Stimulated activated CD8-positive, alpha-beta memory T cell treated with anti-CD3 and anti-CD28 coated beads, Interleukin-4, amount 100 ng/mL, for 48 hours (primary cell): ENCODE data around the gene E2F6.

Experiments used
- DNase-seq: peaks from one replicate; pipeline ENCODE4 v3.0.0-alpha.2; 2020

The E2F6 gene

GRCh38 chr2:11465485-11466306, at the start of gene E2F6:
Gene E2F6, minus strand, starts transcription at chr2:11466161. Its CDS starts 282 bp downstream, at chr2:11465879.
- peak; percentile 91 for DNase-seq

- DNase-seq: no peak
Observed at GRCh38 chr2:11515490-11515981, 49.6 kb upstream of the E2F6 start.

GRCh38 chr2:11514904-11515303, 48.9 kb upstream of the E2F6 start:
- DNase-seq: no peak

DNA sequence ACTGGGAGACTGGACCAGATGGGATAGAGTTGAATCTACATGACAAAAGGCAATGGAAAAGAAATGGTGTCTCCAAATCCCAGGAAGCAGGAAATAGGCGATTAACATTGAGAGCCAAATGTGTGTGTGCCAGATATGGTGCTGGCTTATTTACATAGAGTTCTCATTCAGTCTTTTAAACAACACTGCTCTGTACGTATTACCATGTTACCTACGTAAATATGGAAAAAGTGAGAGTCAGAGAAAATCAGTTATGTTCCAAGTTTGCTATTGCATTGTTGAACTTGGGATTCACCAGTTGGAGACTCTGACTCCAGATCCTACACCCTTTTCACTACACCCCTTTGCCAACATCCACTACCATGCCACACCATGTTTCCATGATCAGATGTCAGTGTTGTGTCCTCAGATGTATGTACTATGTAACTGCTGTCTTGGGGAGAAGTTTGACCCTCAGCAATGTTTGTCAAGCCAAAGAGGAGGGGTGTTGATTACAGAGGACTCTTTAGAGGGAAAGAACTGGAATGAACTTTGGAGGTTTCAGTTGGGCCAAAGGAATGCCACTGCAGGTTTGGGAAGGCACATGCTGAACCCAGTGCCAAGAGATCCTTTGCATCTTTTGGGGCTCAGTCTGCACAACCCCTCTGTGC, 48.2 kb upstream of the E2F6 start:
- no peak for DNase-seq

DNA sequence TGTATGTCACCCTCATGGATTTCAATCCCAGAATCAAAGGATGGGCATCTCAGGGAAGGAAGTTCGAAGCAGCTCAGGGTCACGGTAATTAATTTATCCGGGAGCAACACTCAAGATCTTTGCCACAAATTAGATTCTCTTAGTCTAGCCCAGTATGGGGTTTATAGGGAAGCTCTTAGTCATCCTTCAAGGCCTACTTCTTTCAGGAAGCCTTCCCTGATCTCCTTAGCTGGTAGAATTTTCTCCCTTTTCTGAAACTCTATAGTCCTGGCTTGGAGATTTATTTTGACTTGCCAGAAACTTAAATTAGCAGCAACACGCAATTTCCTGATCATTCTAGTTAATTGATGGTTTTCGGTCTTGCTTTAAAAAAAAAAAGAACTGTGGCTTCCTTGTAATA, 47.4 kb upstream of the E2F6 start:
- DNase-seq: no peak

- no peak for DNase-seq
Observed at GRCh38 chr2:11512431-11512830, 46.5 kb upstream of the E2F6 start.

GRCh38 chr2:11509657-11510360, 43.8 kb upstream of the E2F6 start:
- no peak for DNase-seq

DNA sequence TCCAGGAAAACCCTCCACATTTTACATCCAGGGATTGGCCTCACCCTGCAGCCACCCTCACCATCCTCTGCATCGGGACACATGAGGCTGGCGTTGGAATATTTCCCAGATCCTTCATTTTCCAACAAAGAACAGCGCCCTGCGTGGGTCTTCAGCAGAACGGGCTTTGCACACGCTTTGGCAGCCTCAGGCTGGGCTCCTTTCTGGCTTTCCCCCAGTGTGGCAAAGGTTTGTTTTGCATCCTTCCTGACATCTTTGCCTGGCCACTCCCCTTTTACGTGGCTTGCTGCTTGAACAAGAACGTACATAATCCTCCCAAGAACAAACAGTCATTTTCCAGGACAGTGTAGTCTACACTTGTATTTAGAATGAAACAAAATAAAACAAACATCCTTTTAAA, 42.3 kb upstream of the E2F6 start:
- no peak for DNase-seq

- DNase-seq: no peak
Observed at GRCh38 chr2:11507517-11507916, 41.6 kb upstream of the E2F6 start.

GRCh38 chr2:11506611-11506969, 40.6 kb upstream of the E2F6 start:
- no peak for DNase-seq

DNA sequence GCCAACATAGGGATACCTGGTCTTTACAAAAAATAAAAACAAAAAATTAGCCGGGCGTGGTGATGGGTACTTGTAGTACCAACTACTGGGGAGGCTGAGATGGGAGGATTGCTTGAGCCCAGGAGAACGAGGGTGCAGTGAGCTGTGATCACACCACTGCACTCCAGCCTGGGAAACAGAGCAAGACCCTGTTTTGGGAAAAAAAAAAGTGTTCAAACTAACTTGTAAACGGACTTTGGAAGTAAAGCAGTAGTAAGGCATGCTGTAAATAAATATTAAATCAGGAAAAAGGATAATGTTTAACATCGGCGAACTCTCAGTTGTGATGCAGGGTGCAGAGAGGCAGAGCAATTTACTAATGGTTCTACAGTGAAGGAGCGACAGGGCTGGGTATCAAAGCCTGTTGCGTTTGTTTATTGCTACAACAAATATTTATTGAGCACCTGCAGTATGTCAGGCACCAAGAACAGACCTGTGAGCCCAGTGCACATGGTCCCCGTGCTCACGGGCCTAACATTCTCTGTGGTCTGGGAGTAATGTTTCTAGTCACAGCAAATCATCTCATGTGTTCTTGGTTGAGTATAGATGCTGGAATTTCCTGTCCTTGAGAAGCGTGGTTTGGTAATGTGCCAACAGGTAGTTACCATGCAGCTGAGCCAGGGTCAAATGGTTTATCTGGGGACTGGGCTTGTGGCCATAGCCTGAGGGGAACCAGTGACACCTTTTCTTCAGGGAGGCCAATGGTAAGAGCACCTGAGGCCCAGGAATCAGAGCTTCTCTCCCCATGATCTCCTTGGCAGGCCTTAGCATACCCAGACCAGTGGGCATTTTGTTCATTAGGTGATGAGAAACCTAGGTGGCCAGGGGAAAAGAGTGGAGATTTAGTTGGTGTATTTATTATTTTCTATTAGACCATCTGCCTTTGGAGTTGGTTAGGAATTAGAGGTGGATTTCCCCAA, 40.0 kb upstream of the E2F6 start:
- DNase-seq: no peak

DNA sequence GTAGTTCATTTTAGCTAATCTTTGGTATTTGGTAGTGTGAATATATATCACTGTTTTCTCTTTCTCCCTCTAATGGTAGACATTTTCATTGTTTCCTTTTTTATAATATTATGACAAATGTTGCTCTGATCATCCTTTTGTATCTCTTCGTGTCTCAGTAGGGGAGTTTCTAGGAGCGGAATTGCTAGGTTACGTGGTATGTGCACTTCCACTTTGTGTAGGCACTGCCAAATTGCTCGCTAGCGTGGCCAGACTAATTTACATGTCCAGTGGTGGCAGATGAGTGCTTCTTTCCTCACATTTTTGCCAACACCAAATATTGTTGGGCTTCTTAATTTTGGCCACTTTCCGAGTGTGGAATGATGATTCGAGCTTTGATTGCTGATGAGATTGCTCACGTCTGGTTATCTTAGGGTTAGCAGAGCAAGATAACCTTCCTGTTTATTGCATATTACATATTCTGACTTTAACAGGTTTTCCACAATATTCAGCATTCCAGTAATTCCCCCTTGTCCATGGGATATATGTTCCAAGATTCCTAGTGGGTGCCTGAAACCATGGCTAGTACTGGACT, 37.5 kb upstream of the E2F6 start:
- no peak for DNase-seq

- no peak for DNase-seq
Observed at GRCh38 chr2:11502740-11503292, 36.9 kb upstream of the E2F6 start.

DNA sequence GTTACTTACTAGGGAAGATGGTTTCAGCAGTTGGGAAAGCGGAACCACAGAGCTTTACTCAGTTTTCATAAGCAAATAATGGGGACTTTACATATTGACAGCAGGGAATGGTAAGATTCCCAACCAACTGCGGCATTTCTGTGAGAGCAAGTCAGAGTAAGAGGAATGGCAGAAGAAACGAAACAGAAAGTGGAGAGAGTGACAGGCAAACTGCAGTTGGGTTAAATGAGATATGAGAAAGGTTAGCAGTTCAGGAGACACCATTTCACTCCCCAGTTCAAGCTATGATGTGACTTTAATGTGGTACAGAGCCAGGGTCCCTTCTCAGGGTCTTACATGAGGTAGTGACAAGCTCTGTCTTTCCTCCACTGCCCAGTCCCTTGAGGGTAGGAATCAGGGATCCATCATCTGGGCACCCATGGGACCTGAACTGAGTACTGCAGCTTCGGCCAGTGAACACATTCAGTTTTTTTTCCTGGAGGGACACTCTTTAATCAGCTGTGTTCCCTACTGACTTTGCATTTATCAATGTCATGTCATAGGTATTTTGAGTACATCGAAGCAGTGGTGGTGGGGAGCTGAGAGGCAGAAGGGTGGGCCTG, 34.8 kb upstream of the E2F6 start:
- no peak for DNase-seq

DNA sequence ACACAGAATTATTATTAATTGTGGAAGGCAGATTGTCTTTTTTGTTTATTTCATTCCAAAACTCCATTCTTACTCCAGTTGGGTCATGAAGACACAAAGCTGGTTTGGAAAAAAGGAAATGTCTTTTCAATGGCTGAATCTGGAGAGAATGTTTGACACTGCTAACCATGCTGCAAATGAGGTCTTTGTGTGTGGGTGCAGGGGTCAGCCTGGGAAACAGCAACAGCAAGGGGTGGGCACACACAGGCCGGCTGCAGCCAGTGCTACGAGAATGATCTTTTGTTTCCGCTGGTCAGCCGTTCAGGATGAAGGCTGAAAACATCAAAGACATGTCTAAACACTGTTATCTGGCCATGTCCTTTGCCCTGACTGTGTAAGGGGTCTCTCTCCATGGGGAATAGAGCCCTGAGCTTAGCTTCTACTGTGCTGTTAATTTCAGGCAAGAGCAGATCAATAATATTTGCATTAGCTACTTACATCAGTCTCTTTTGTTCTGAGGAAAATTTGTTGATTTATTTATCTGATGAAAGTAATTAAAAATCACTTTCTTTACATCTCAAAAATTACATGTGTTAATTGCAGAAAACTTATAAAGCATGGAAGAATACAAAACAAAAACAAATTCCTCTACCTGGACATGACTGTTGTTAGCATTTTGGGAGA, 33.3 kb upstream of the E2F6 start:
- DNase-seq: no peak

GRCh38 chr2:11498543-11499034, 32.6 kb upstream of the E2F6 start:
- no peak for DNase-seq

- no peak for DNase-seq
Observed at GRCh38 chr2:11495844-11496681, 30.1 kb upstream of the E2F6 start.

- DNase-seq: no peak
Observed at GRCh38 chr2:11494310-11494709, 28.3 kb upstream of the E2F6 start.

- no peak for DNase-seq
Observed at GRCh38 chr2:11493282-11493681, 27.3 kb upstream of the E2F6 start.

DNA sequence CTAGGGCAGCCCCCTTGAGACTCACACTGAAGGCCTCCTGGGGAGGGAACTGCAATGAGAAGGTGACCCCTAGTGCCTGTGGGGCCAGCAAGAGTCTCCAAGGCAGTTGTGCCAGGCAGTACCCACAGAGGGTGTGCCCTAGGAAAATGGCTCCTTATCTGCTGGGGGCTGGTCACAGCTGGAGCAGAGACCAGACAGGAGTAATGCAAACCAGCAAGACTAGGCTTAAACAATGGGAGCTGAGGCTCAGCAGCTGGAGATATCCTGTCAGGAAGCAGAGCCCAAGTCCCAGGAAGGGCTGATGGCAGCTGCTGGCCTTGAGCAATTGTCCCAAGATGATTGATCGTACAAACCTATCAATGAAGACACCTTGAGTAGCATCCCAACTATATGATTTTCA, 26.8 kb upstream of the E2F6 start:
- no peak for DNase-seq
